ENCODE measurements around the gene ZBTB4.

DNA sequence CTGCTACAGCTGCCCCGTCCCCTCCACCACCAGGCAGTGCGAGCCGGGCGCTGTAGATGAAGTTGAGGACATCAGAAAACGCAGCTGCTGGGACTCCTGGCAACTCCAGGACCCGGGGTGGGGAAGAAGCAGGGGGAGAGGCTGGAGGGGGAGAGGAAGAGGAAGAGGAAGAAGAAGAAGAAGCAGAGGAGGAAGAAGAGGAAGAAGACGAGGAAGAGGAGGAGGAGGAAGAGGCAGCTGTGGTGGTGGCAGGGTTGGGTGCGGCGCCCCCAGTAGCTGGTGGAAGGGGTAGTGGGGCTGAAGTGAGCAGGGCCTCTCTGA, 13.2 kb downstream of the ZBTB4 start:
- TF ChIP-seq, protein P1, sequence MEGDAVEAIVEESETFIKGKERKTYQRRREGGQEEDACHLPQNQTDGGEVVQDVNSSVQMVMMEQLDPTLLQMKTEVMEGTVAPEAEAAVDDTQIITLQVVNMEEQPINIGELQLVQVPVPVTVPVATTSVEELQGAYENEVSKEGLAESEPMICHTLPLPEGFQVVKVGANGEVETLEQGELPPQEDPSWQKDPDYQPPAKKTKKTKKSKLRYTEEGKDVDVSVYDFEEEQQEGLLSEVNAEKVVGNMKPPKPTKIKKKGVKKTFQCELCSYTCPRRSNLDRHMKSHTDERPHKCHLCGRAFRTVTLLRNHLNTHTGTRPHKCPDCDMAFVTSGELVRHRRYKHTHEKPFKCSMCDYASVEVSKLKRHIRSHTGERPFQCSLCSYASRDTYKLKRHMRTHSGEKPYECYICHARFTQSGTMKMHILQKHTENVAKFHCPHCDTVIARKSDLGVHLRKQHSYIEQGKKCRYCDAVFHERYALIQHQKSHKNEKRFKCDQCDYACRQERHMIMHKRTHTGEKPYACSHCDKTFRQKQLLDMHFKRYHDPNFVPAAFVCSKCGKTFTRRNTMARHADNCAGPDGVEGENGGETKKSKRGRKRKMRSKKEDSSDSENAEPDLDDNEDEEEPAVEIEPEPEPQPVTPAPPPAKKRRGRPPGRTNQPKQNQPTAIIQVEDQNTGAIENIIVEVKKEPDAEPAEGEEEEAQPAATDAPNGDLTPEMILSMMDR (conservative IDR thresholded peaks at IDR 0.05; ENCODE audit: low read length) = no peak
- TF ChIP-seq EZH2phosphoT487 (IDR thresholded peaks at IDR 0.05; ENCODE audit: borderline replicate concordance, low read depth, low read length) = no peak
